CD14-positive monocyte (primary cell): ENCODE data around the gene WIPF3. TPM values are rescaled to one million over a fixed set of nuclear protein-coding genes. Genes with fewer than 3 reads are reported as not detected.

Source experiments
- DNase-seq, 3 donors: peaks; one replicate each; pipeline ENCODE4 v3.0.0-alpha.2; 2011 to 2022
- H2AFZ ChIP-seq: 2 replicates; pipeline ENCODE4 v1.6.0; 2012; ENCODE audit warnings: mild to moderate bottlenecking, low read depth, low read length, inconsistent platforms; ENCODE audit not compliant: insufficient read depth, poor library complexity, severe bottlenecking
- H3K27ac ChIP-seq, 2 donors: 1 replicate in 1 of 2; 2 replicates in 1 of 2; pipeline ENCODE4 v1.5.1; 2012 to 2013; ENCODE audit warnings: low read length in 2 of 2, control low read depth in 1 of 2, inconsistent platforms in 1 of 2, low read depth in 1 of 2, mild to moderate bottlenecking in 1 of 2
- H3K27me3 ChIP-seq, 2 donors: one replicate each; pipeline versions ENCODE4 v1.6.0 to v1.6.1; 2011 to 2013; ENCODE audit warnings: low read length in 2 of 2; ENCODE audit not compliant: control insufficient read depth in 2 of 2, insufficient read depth in 2 of 2
- H3K36me3 ChIP-seq, 2 donors: replicated peaks in 1 of 2; 1 replicate in 1 of 2; 2 replicates in 1 of 2; pipeline versions ENCODE4 v1.5.1 to v1.6.1; 2012 to 2013; ENCODE audit warnings: low read length in 2 of 2, control low read depth in 1 of 2, inconsistent platforms in 1 of 2, mild to moderate bottlenecking in 1 of 2; ENCODE audit not compliant: insufficient read depth in 2 of 2, control insufficient read depth in 1 of 2
- H3K4me1 ChIP-seq, 2 donors: 1 replicate in 1 of 2; 2 replicates in 1 of 2; pipeline versions ENCODE4 v1.5.1 to v1.6.1; 2012 to 2013; ENCODE audit warnings: low read length in 2 of 2, control low read depth in 1 of 2, inconsistent platforms in 1 of 2, mild to moderate bottlenecking in 1 of 2, moderate library complexity in 1 of 2; ENCODE audit not compliant: insufficient read depth in 2 of 2, control insufficient read depth in 1 of 2
- H3K4me2 ChIP-seq: replicated peaks from 2 replicates; pipeline ENCODE3; 2012; ENCODE audit warnings: low read length, moderate library complexity, mild to moderate bottlenecking; ENCODE audit not compliant: poor library complexity, severe bottlenecking; ENCODE audit errors: extremely low read depth
- H3K4me3 ChIP-seq, 3 experiments: fragments of 200-600 bp in 1 of 3; sonication (generic) in 1 of 3; replicated peaks in 1 of 3; 1 replicate in 2 of 3; 2 replicates in 1 of 3; pipeline ENCODE4 v1.5.1; 2011 to 2013; ENCODE audit warnings: low read length in 3 of 3, mild to moderate bottlenecking in 3 of 3, control low read depth in 2 of 3, low read depth in 2 of 3, inconsistent platforms in 1 of 3, moderate library complexity in 1 of 3
- H3K79me2 ChIP-seq: 2 replicates; pipeline ENCODE4 v1.6.0; 2012; ENCODE audit warnings: mild to moderate bottlenecking, control low read depth, inconsistent platforms, low read length, moderate library complexity; ENCODE audit not compliant: insufficient read depth
- H3K9ac ChIP-seq: 2 replicates; pipeline ENCODE4 v1.6.0; 2017; ENCODE audit warnings: low read length, mild to moderate bottlenecking; ENCODE audit not compliant: insufficient read depth, poor library complexity, severe bottlenecking
- H3K9me3 ChIP-seq, 2 donors: replicated peaks in 1 of 2; 1 replicate in 1 of 2; 2 replicates in 1 of 2; pipeline versions ENCODE4 v1.5.1 to v1.6.1; 2012 to 2013; ENCODE audit warnings: low read length in 2 of 2, control low read depth in 1 of 2; ENCODE audit not compliant: control insufficient read depth in 1 of 2, insufficient read depth in 1 of 2
- H4K20me1 ChIP-seq: 2 replicates; pipeline ENCODE4 v1.6.0; 2012; ENCODE audit warnings: mild to moderate bottlenecking, low read length, control low read depth, moderate library complexity; ENCODE audit not compliant: insufficient read depth
- H3K27ac Mint-ChIP-seq, 7 donors: one replicate each; pipeline ENCODE4 v1.8.0; 2020; ENCODE audit warnings: mild to moderate bottlenecking in 7 of 7, mixed read lengths in 7 of 7, moderate library complexity in 6 of 7, inconsistent platforms in 2 of 7
- H3K27me3 Mint-ChIP-seq, 3 donors: one replicate each; pipeline ENCODE4 v1.8.0; 2021 to 2022; ENCODE audit warnings: low read depth in 3 of 3, mild to moderate bottlenecking in 3 of 3, mixed read lengths in 3 of 3, moderate library complexity in 3 of 3, inconsistent platforms in 1 of 3
- H3K36me3 Mint-ChIP-seq, 2 donors: one replicate each; pipeline ENCODE4 v1.8.0; 2020; ENCODE audit warnings: mixed read lengths in 2 of 2, inconsistent platforms in 1 of 2, mild to moderate bottlenecking in 1 of 2
- H3K4me1 Mint-ChIP-seq: one replicate; pipeline ENCODE4 v1.8.0; 2020; ENCODE audit warnings: mild to moderate bottlenecking, mixed read lengths
- H3K4me3 Mint-ChIP-seq, 2 donors: one replicate each; pipeline ENCODE4 v1.8.0; 2020; ENCODE audit warnings: mild to moderate bottlenecking in 2 of 2, mixed read lengths in 2 of 2, moderate library complexity in 1 of 2
- H3K9me3 Mint-ChIP-seq, 7 donors: one replicate each; pipeline ENCODE4 v1.8.0; 2020 to 2022; ENCODE audit warnings: mixed read lengths in 7 of 7, mild to moderate bottlenecking in 6 of 7, moderate library complexity in 6 of 7, inconsistent platforms in 2 of 7
- WGBS: methylation state at CpG from one replicate; pipeline ENCODE4 v1.1.5; 2013; ENCODE audit warnings: missing lambda C conversion rate; ENCODE audit not compliant: insufficient coverage; 5-methylcytosine and 5-hydroxymethylcytosine counted together
- intact Hi-C, 2 donors: fragments of 100-400 bp; cut with micrococcal nuclease; formaldehyde crosslinking; loops; one replicate each; pipeline versions ENCODE4 v1.15.0 to v1.15.1; 2023
- polyA plus RNA-seq, 3 donors: library from polyadenylated mRNA; depleted of rRNA in 1 of 3; unstranded in 2 of 3; stranded (reverse) in 1 of 3; fragments of 300-500 nt in 2 of 3; fragments of >200 nt in 1 of 3; fragmentation: Illumina TruSeq in 2 of 3; gene quantifications; 1 replicate in 2 of 3; 2 replicates in 1 of 3; pipeline ENCODE4 v1.2.3, GENCODE V29; 2012 to 2021
- TF ChIP-seq, protein P1 (sequence below): fragments of 200-600 bp; IDR thresholded peaks from one replicate; pipeline ENCODE4 v1.8.0; 2022; ENCODE audit warnings: antibody characterized with exemption, mild to moderate bottlenecking

WIPF3 gene
- polyA plus RNA-seq, 3 donors, result not detected

DNA sequence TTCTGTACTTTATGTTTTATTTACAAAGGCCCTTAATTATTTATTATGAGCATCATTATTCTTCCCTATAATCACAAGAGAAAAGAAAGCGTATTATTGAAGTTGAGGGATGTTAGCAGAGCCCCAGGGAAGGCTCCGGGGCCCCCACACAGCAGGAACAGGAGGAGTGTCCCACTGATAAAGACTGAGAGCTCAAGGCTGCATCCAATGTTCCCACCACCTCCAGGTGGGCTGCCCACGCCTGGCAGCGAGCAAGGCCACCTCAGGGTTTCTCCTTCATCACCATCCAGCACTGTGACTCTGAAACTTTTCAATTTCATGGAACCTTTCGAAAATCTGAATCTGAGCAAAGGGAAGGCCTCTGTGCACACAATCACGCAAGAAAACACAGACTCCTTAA lies 35.9 kb upstream of the WIPF3 start:
- Histone ChIP-seq H2AFZ (no peak overlapping the region), H3K9ac (no peak overlapping the region), H3K9me3 (no peaks in the 10 kb centered on the region), H3K4me3 (no peak overlapping the region), H4K20me1 (no peaks in the 10 kb centered on the region), H3K4me2 (no peak overlapping the region), H3K36me3 (no peaks in the 10 kb centered on the region), H3K4me1 (no peaks in the 10 kb centered on the region), H3K79me2 (no peaks in the 10 kb centered on the region), H3K27ac (no peak overlapping the region), H3K27me3 (no peaks in the 10 kb centered on the region)
- H3K36me3 Mint-ChIP-seq, result no peaks in the 10 kb centered on the region
- no peak for DNase-seq
- H3K9me3 Mint-ChIP-seq, result peaks cover 0 to 4% (median 0%) of the 10 kb centered on the region in 7 donors
- intact Hi-C loops, result no loop called here
- 88% methylated on average over 3 of the region's 6 CpGs for WGBS
- no peak overlapping the region for H3K4me3 Mint-ChIP-seq
- no peaks in the 10 kb centered on the region for H3K4me1 Mint-ChIP-seq
- peaks cover 4 to 7% (median 6%) of the 10 kb centered on the region in 3 donors for H3K27me3 Mint-ChIP-seq
- H3K27ac Mint-ChIP-seq, result no peak overlapping the region
- TF ChIP-seq, protein P1, sequence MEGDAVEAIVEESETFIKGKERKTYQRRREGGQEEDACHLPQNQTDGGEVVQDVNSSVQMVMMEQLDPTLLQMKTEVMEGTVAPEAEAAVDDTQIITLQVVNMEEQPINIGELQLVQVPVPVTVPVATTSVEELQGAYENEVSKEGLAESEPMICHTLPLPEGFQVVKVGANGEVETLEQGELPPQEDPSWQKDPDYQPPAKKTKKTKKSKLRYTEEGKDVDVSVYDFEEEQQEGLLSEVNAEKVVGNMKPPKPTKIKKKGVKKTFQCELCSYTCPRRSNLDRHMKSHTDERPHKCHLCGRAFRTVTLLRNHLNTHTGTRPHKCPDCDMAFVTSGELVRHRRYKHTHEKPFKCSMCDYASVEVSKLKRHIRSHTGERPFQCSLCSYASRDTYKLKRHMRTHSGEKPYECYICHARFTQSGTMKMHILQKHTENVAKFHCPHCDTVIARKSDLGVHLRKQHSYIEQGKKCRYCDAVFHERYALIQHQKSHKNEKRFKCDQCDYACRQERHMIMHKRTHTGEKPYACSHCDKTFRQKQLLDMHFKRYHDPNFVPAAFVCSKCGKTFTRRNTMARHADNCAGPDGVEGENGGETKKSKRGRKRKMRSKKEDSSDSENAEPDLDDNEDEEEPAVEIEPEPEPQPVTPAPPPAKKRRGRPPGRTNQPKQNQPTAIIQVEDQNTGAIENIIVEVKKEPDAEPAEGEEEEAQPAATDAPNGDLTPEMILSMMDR, result no peak

GRCh38 chr7:29771081-29771816 lies 35.1 kb upstream of the WIPF3 start:
- 91% methylated on average over 4 of the region's 4 CpGs for WGBS
- no peaks in the 10 kb centered on the region for H3K36me3 ChIP-seq
- H2AFZ ChIP-seq, result no peak overlapping the region
- H3K4me2 ChIP-seq, result no peak overlapping the region
- H3K4me3 Mint-ChIP-seq, result no peak overlapping the region
- DNase-seq, result no peak
- TF ChIP-seq, protein P1, result no peak
- no peak overlapping the region for H3K9ac ChIP-seq
- no peak overlapping the region for H3K27ac Mint-ChIP-seq
- H3K9me3 ChIP-seq, result no peaks in the 10 kb centered on the region
- peaks cover 3 to 9% (median 5%) of the 10 kb centered on the region in 3 donors for H3K27me3 Mint-ChIP-seq
- H3K4me1 Mint-ChIP-seq, result no peaks in the 10 kb centered on the region
- no peaks in the 10 kb centered on the region for H3K36me3 Mint-ChIP-seq
- H3K27ac ChIP-seq, result no peak overlapping the region
- H3K9me3 Mint-ChIP-seq, result peaks cover 0 to 5% (median 0%) of the 10 kb centered on the region in 7 donors
- H4K20me1 ChIP-seq, result no peaks in the 10 kb centered on the region
- no peaks in the 10 kb centered on the region for H3K27me3 ChIP-seq
- intact Hi-C loops, result no loop called here
- H3K4me1 ChIP-seq, result no peaks in the 10 kb centered on the region
- no peak overlapping the region for H3K4me3 ChIP-seq
- no peaks in the 10 kb centered on the region for H3K79me2 ChIP-seq
